SK-N-DZ (cell line): Measurements from ENCODE around the gene CACNA1B.
"Not testable (repeated sequence)": the region's sequence is repeated elsewhere in the genome, so short reads cannot be mapped to it uniquely, and the experiment has no call there.

Experiments
- DNase-seq: peaks from one replicate; pipeline ENCODE4 v3.0.0-alpha.2; 2015; ENCODE audit warnings: low spot score

Gene CACNA1B

GRCh38 chr9:137885121-137885520 is 7.5 kb downstream of the CACNA1B start:
- not testable (repeated sequence) for DNase-seq

DNA sequence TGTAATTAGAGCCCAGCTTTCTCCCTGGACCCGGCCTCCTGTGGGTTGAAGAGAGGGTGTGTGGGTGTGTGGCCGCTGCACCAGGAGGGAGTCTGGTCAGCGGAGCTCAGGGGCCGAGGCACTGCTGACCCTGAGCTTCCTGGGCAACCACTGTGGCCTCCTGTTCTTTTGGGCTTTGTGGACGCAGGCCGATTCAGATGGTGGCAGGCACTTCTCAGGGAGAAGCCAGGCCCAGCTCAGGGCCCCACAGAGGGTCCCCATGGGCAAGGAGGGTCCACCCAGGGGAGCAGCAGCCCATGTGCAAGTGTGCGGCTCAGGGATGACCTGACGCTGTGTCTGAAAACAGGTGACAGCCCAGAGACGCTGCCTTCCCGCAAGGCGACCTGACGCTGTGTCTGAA is 11.0 kb downstream of the CACNA1B start:
- not testable (repeated sequence) for DNase-seq

DNA sequence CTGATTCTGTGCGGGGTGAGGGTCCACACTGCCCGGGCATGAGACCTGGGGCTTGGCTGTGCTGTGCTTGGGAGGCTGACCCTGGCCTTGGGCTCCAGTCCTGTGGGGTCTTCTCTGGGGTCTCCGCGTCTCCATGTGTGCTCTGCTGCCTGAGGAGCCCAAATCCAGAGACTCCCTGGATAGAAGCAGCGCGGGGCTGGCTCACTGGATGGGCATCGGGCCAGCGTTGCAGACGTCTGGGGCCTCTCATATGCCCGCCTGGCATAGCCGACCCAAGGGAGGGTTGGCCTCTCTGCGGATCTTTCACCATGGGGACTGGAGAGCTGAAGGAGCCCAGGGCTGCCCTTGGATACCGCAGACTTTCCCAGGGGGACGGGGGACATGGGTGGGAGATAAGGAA is 12.4 kb downstream of the CACNA1B start:
- DNase-seq = not testable (repeated sequence)

- DNase-seq = not testable (repeated sequence)
These were observed 13.4 kb downstream of the CACNA1B start for GRCh38 chr9:137890768-137891587.

DNA sequence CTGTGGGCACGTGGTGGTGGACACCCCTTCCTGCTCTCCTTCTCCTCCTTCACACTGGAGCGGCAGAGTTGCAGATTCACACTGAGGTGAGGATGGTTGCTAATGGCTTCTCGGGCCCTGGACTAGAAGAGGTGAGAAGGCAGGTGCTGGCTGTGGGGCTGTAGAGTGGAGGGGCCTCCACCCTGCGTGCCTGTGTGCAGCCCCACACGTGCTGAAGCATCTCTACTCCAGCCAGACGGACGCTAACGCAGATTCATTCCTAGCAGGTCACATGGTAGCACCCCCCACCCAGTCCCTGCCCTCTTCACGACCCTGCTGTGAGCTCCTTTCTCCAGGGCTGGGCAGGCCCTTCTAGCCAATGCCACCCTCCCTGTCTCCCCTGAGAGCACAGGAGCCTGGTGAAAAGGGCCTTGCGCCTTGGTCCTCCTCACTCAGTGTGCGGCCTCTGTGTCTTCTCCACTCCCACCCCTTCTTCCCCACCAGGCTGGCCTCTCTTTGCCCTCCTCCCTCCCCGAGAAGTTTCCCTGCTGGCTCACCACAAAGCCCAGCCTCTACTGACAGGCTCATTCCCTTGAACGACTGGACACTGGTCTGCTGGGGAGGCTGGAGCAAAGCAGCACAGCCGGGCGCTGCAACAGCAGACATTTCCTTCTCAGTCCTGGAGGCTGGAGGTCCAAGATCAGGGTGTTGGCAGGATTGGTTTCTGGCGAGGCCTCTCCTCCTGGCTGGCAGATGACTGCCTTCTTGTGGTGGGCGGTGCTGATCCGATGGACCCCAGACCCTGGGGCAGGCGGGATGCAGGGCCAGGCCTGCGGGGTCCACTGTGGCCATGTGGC is 14.2 kb downstream of the CACNA1B start:
- no peak for DNase-seq

GRCh38 chr9:137892424-137893191 is 15.0 kb downstream of the CACNA1B start:
- DNase-seq = no peak

DNA sequence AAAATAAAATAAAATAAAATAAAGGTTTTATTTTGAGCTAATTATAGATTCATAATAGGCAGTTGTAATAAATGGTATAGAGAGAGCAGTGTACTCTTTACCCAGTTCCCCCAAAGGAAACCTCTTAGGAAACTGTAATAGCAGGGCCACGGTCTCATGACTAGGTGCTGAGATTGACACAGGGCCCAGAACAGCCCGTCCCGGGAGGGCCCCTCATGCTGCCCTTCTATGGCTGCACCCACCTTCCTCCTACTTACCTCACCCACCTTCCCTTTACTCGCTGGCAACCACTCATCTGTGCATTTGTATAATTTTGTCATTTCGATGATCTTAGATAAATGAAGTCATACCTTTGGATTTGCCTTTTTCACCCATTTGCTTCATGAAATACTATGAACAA is 16.1 kb downstream of the CACNA1B start:
- DNase-seq = no peak

- no peak for DNase-seq
These were observed 22.2 kb downstream of the CACNA1B start for GRCh38 chr9:137899551-137900360.

- DNase-seq = no peak
These were observed 23.2 kb downstream of the CACNA1B start for GRCh38 chr9:137900584-137901310.

DNA sequence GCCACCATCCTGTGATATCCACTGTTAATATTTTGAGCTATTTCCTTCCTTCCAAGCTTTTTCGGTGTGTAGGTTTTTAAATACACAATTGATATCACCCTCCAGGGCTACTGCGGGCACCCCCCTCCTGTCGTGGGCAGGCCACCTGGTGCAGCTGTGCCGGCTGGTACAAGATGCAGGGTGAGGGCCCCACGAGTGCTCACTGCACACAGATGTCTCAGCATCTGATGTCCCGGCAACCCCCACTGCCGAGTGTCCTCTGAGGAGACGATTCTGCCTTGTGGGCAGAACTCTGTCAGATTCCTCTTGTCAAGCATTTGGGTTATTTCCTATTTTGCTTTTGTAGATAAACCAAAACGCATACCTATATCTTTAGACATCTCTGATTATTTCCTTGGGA is 25.1 kb downstream of the CACNA1B start:
- DNase-seq = no peak

- DNase-seq = no peak
These were observed 28.2 kb downstream of the CACNA1B start for GRCh38 chr9:137905740-137906139.

GRCh38 chr9:137907776-137908175 is 30.2 kb downstream of the CACNA1B start:
- no peak for DNase-seq

DNA sequence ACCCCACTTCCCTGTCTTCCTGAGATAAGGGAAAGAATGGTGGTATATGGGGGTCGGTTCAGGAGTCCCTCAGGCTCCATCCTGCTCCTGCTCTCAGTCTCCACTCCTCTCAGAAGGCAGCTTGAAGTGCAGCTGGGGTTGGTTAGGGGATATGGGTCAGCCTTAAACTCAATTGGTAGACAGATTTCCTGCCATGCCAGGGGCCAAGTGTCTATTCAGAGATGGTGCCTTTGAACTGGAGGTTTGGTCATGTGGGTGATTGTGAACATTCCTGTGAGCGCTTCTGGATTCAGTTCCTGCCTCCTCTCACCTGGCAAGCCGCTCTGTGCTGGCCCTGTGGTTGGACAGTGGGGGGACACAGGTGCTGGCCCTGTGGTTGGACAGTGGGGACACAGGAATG is 35.1 kb downstream of the CACNA1B start:
- DNase-seq = no peak

- no peak for DNase-seq
These were observed 35.5 kb downstream of the CACNA1B start for GRCh38 chr9:137913132-137913531.

GRCh38 chr9:137913771-137914767 is 36.5 kb downstream of the CACNA1B start:
- no peak for DNase-seq

GRCh38 chr9:137916540-137916939 is 39.0 kb downstream of the CACNA1B start:
- no peak for DNase-seq

GRCh38 chr9:137917116-137917515 is 39.5 kb downstream of the CACNA1B start:
- no peak for DNase-seq

GRCh38 chr9:137917795-137918194 is 40.2 kb downstream of the CACNA1B start:
- DNase-seq = no peak
